Right lobe of liver (tissue), 6 donors: Measurements from ENCODE around the gene SNX9. TPM values are rescaled to one million over a fixed set of nuclear protein-coding genes. Genes with fewer than 3 reads are reported as not detected.
A peak's percentile ranks its signal among the peaks of the same experiment; 100 is the strongest.

Experiments used
- ATAC-seq, 4 donors: fragments of 200-7000 bp; cut with Tn5 transposase; one replicate each; pipeline ENCODE4 v1.9.1; 2020; ENCODE audit warnings: mild to moderate bottlenecking in 4 of 4, moderate library complexity in 4 of 4
- DNase-seq, 3 donors: peaks; one replicate each; pipeline ENCODE4 v3.0.0-alpha.2; 2020
- H3K27ac ChIP-seq, 3 donors: fragments of 200-600 bp; one replicate each; pipeline ENCODE4 v1.8.0; 2022
- H3K27me3 ChIP-seq, 2 donors: fragments of 200-600 bp; one replicate each; pipeline ENCODE4 v1.8.0; 2022
- H3K36me3 ChIP-seq, 4 donors: fragments of 200-600 bp; sonication (generic) in 1 of 4; one replicate each; pipeline versions ENCODE4 v1.5.1 to v1.8.0; 2017 to 2022; ENCODE audit warnings: control low read depth in 1 of 4
- H3K4me1 ChIP-seq, 4 donors: fragments of 200-600 bp; sonication (generic) in 1 of 4; one replicate each; pipeline versions ENCODE4 v1.5.1 to v1.8.0; 2017 to 2022; ENCODE audit warnings: control low read depth in 1 of 4
- H3K4me3 ChIP-seq, 3 donors: fragments of 200-600 bp; one replicate each; pipeline ENCODE4 v1.8.0; 2022
- H3K9me3 ChIP-seq, 4 donors: fragments of 200-600 bp; sonication (generic) in 1 of 4; one replicate each; pipeline versions ENCODE4 v1.5.1 to v1.8.0; 2017 to 2022; ENCODE audit warnings: control low read depth in 1 of 4
- POLR2A ChIP-seq: fragments of 450-650 bp; IDR thresholded peaks from one replicate; pipeline ENCODE4 v1.6.1; 2017; ENCODE audit warnings: antibody characterized with exemption, mild to moderate bottlenecking
- WGBS: methylation state at CpG from one replicate; pipeline ENCODE4 v1.1.6; 2018; ENCODE audit warnings: low coverage, low lambda C conversion rate; ENCODE audit not compliant: insufficient coverage; ENCODE audit errors: missing lambda C conversion rate; 5-methylcytosine and 5-hydroxymethylcytosine counted together
- intact Hi-C, 2 donors: fragments of 100-400 bp; cut with DNase I; formaldehyde crosslinking; loops; one replicate each; pipeline versions ENCODE4 v1.11.2 to v1.14.1; 2022
- total RNA-seq, 6 experiments: library from RNA; depleted of rRNA in 2 of 6; stranded (reverse); fragments of >200 nt in 2 of 6; fragmentation: NEBNext Ultra II Directional in 3 of 6; extraction: Animal tissue kit (Norgen Biotek cat#: 25700) in 3 of 6; gene quantifications; one replicate each; pipeline versions ENCODE4 v1.1.0 to v1.2.4, GENCODE V29; 2016 to 2023
- TF ChIP-seq, protein P1 (sequence below), 4 donors: fragments of 200-600 bp in 3 of 4; fragments of 450-650 bp in 1 of 4; IDR thresholded peaks; one replicate each; pipeline versions ENCODE4 v1.5.1 to v1.8.0; 2016 to 2022; ENCODE audit warnings: antibody characterized with exemption in 4 of 4, mild to moderate bottlenecking in 2 of 4
- donor health status: DM: no; HTN: yes; CAD: no.
- donor health status: DM: no; HTN: no; CAD: no.
- donor health status: DM: no; HTN: no; CAD: no.
- donor health status: DM: no; HTN: yes; CAD: no.
- donor health status: DM: no; HTN: yes; CAD: no.

SNX9 gene
- total RNA-seq, 6 experiments from 2014 or later, result 24.6 to 38.0 (median 29.3) TPM

DNA sequence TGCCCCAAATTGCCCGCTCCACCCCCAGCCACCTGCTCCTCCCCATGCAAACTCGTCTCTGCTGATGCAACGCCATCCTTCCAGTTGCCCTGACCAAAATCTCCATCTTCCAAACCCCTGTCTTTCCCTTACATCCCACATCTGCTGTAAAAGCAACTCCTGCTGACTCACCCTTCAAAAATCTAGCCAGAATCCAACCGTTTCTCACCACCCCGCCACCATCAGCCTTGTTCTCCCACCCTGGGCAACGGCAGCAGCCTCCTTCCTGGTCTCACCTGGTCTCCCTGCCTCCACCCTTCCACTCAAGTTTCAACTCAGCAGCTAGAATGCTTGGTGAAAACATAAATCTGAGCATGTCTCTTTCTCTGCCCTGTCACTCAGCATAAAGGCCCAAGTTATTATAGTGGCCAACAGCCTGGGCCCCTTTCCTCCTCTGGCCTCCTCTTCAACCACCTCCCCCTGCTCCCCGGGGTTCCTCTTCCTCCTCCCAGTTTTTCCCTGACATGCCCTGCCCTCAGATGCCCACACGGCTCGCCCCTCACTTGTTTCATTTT, 151.4 kb downstream of the SNX9 start:
- no peak for TF ChIP-seq POLR2A
- TF ChIP-seq, protein P1, sequence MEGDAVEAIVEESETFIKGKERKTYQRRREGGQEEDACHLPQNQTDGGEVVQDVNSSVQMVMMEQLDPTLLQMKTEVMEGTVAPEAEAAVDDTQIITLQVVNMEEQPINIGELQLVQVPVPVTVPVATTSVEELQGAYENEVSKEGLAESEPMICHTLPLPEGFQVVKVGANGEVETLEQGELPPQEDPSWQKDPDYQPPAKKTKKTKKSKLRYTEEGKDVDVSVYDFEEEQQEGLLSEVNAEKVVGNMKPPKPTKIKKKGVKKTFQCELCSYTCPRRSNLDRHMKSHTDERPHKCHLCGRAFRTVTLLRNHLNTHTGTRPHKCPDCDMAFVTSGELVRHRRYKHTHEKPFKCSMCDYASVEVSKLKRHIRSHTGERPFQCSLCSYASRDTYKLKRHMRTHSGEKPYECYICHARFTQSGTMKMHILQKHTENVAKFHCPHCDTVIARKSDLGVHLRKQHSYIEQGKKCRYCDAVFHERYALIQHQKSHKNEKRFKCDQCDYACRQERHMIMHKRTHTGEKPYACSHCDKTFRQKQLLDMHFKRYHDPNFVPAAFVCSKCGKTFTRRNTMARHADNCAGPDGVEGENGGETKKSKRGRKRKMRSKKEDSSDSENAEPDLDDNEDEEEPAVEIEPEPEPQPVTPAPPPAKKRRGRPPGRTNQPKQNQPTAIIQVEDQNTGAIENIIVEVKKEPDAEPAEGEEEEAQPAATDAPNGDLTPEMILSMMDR (IDR thresholded peaks at IDR 0.05), result no peak
- Histone ChIP-seq H3K27me3 (no peaks in the 10 kb centered on the region), H3K27ac (no peak overlapping the region), H3K4me1 (no peaks in the 10 kb centered on the region), H3K9me3 (no peaks in the 10 kb centered on the region), H3K36me3 (no peaks in the 10 kb centered on the region), H3K4me3 (no peak overlapping the region)
- no peak for DNase-seq
- ATAC-seq, result no peak
- 71% methylated on average over 9 of the region's 9 CpGs for WGBS
- intact Hi-C loops, result no loop called here

DNA sequence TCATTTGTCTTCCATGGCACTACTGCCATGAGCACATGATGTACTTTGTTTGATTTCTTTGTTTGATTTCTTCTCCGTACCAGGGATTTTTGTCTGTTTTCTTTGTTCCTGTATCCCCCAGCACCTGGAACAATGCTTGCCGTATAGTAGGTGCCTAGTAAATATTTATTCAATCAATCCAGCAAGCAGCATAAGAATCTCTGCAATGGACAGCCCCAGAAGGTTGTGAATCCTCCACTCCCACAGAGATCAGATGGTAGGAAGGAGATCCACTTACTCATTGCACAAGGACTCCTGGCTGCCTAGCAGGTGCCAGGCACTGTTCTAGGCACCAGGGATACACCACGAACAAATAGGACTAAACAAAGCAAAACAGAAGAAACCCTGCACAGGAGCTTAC, 151.9 kb downstream of the SNX9 start:
- no peaks in the 10 kb centered on the region for H3K9me3 ChIP-seq
- intact Hi-C loops, result loop anchor here in 1 of 2 donors (5.0 kb wide), 1 partner anchor 97 kb away; no protein-coding TSS in a partner anchor
- ATAC-seq (peak in 1 of 4 donors; percentile 7), DNase-seq (no peak)
- WGBS, result 57% methylated on average over 3 of the region's 3 CpGs
- no peaks in the 10 kb centered on the region for H3K4me1 ChIP-seq
- no peaks in the 10 kb centered on the region for H3K36me3 ChIP-seq
- TF ChIP-seq, protein P1 (IDR thresholded peaks at IDR 0.05), result no peak
- TF ChIP-seq POLR2A, result no peak
- no peak overlapping the region for H3K27ac ChIP-seq
- H3K4me3 ChIP-seq, result no peak overlapping the region
- H3K27me3 ChIP-seq, result no peaks in the 10 kb centered on the region

DNA sequence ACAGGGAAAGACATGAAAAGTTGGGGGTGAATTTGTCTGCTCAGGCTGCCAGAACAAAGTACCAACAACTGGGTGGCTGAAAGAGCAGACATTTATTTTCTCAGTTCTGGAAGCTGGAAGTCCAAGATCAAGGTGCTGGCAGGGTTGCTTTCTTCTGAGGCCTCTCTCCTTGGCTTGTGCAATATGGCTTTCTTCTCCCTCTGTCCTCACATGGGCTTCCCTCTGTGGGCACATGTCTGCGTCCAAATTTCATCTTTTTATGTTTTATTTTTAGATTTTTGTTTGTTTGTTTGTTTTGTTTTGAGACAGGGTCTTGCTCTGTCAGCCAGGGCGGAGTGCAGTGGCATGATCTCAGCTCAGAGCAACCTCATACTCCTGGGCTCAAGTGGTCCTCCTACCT, 152.4 kb downstream of the SNX9 start:
- DNase-seq, result no peak
- no peak for ATAC-seq
- intact Hi-C loops, result loop anchor here in 1 of 2 donors (5.0 kb wide), 1 partner anchor 97 kb away; no protein-coding TSS in a partner anchor
- Histone ChIP-seq H3K4me3 (no peak overlapping the region), H3K27ac (no peak overlapping the region), H3K9me3 (no peaks in the 10 kb centered on the region), H3K27me3 (no peaks in the 10 kb centered on the region), H3K4me1 (no peaks in the 10 kb centered on the region), H3K36me3 (no peaks in the 10 kb centered on the region)
- no peak for TF ChIP-seq POLR2A
- TF ChIP-seq, protein P1 (IDR thresholded peaks at IDR 0.05), result no peak
- WGBS, result 85% methylated on average over 2 of the region's 2 CpGs

DNA sequence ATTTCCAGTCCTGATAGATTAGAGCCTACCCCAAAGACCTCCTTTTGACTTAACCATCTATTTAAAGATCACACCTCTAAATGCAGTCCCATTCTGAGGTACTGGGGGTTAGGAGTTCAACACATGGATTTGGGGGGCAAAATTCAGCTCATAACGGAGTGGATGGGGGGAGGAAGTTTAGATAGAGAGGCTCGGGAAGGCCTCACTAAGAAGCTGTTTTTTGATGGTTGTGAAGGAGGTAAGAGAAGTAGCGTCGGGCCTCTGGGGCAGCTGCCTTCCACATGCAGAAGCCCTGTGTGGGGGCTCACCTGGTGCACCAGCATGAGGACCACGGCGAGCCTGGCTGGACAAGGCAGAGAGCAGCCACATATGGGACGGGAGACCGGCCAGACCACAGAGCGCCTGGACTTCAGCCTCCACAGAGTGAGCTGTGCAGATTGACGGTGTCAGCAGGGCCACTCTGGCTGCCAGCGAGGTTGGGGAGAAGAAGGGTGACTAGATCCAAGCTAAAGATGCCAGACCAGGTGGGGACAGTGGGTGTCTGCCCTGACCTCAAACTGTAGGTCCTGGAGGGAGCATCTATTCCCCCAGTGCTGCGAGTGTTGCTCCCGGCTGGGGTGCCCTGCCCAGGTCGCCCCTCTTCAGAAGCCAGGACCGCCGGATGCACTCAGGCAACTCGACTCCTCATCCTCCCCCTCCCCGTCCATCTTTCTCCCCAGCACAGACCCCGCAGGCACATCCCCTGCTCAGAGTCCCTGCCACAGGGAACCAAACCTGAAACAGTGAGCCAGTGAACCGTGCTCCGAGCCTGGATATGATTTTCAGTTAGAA, 153.5 kb downstream of the SNX9 start:
- no peaks in the 10 kb centered on the region for H3K4me1 ChIP-seq
- H3K27ac ChIP-seq, result no peak overlapping the region
- intact Hi-C loops, result loop anchor here in 1 of 2 donors (5.0 kb wide), 1 partner anchor 96 kb away; no protein-coding TSS in a partner anchor
- H3K4me3 ChIP-seq, result no peak overlapping the region
- ATAC-seq, result no peak
- H3K36me3 ChIP-seq, result no peaks in the 10 kb centered on the region
- TF ChIP-seq, protein P1 (IDR thresholded peaks at IDR 0.05), result no peak
- TF ChIP-seq POLR2A, result no peak
- no peaks in the 10 kb centered on the region for H3K9me3 ChIP-seq
- 86% methylated on average over 8 of the region's 21 CpGs for WGBS
- no peak for DNase-seq
- no peaks in the 10 kb centered on the region for H3K27me3 ChIP-seq
